HG03135 (cell line): ENCODE results near the gene ABLIM1.

ENCODE experiments used
- ATAC-seq: cut with Tn5 transposase; IDR thresholded peaks from one replicate; pipeline ENCODE4 v1.9.1; 2021; ENCODE audit warnings: mild to moderate bottlenecking, moderate library complexity; ENCODE audit not compliant: unreplicated experiment

The ABLIM1 gene

GRCh38 chr10:114397651-114398145 is 260.4 kb downstream of the ABLIM1 start:
- no peak for ATAC-seq

DNA sequence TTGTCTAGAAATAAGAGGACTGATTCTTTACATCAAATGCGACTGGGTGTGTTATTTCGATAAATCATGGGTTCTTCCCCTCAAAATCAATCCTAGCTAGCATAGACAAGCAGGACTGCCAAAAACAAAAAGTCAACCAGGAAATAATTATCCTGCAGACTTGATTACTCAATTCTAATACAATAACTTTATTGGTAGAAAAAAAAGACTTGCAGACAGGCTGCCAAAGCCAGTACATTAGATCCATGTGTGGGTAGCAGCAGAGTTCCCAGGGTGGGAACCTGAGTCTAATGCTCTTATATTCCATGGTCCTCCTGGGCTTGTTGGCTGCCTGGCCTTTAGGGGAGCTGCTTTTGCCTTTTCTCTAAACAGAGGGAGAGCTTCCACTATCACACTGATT is 261.6 kb downstream of the ABLIM1 start:
- no peak for ATAC-seq

DNA sequence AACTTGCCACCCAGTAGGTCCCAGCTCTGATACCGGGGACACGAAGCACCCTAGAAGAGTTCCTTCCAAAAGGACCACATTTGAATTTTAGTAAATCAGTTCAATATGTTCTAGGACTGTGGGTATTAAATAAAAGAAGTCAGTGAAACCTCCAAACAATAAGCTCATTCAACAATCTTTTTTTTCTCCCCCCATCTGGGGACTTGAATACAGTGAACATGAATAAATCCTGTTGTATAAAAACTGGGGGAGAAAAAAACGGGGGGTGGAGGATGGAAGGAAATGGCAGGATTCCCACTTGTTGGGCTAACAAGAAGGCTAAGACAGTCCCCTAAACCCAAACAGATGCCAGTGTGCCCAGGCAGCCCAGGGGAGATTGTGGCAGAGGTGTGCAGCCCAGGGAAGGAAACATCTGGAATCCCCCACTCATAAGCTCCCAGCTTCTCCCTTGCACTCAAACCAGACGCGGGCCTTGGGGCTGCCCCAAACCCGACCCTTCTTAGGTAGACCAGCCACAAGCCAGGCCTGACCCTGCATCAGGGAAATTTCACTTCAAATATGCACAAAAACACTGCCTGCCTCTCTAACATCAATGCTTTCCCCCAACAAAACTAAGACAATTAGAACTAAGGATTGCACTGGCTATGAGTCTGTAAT is 262.6 kb downstream of the ABLIM1 start:
- ATAC-seq = no peak

GRCh38 chr10:114394531-114394930 is 263.5 kb downstream of the ABLIM1 start:
- no peak for ATAC-seq

GRCh38 chr10:114393886-114394285 is 264.2 kb downstream of the ABLIM1 start:
- no peak for ATAC-seq

DNA sequence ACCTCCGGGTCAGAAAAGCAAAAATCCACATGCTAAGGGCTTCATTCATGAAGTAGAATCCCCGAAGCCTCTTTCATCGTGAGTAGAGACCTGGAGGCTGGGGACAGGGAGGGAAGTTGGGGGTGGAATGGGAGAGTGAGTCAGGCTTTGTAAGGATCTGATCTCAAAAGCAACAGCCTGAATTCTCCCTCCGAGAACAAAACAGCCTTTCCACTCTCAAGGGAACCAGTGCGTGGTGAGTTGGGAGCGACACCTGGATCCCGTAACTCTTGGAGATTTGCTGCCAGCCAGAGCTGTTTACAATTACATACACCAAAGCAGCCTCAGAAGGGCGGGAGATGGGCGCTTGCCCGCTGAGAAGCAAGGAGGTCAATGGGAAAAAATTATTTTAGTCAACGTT is 264.6 kb downstream of the ABLIM1 start:
- ATAC-seq = no peak

DNA sequence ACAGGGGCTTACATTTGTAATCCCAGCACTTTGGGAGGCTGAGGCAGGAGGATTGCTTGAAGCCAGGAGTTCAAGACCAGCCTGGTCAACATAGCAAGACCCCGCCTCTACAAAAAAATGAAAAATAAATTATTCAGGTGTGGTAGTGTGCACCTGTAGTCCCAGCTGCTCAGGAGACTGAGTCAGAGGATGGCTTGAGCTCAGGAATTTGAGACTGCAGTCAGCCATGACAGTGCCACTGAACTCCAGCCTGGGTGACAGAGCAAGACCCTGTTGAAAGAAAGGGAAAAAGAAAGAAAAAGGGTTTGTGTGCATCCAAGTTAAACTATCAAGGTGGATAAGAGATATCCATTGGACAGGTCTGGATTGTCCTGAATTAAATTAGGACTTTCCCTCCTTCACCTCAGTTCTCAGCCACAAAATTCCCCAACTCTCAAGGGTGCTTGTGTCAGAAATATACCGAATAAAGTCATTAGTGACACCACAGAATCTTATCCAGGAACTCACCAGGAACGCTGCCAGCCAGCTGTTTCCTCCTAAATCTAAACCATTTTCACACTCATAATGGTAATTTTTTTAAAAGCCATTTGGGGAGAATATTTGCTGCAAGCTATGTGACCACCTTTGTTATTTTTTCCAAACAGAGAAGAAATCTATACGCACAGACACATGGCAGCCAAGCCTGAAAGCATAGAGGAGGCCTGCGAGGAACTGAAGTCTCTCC is 265.8 kb downstream of the ABLIM1 start:
- ATAC-seq = no peak

GRCh38 chr10:114391599-114391998 is 266.5 kb downstream of the ABLIM1 start:
- no peak for ATAC-seq

- no peak for ATAC-seq
Measured at GRCh38 chr10:114389426-114389825, 268.6 kb downstream of the ABLIM1 start.

- peak; percentile 52 for ATAC-seq
Measured at GRCh38 chr10:114388275-114388674, 269.8 kb downstream of the ABLIM1 start.

- ATAC-seq = no peak
Measured at GRCh38 chr10:114387784-114388183, 270.3 kb downstream of the ABLIM1 start.

DNA sequence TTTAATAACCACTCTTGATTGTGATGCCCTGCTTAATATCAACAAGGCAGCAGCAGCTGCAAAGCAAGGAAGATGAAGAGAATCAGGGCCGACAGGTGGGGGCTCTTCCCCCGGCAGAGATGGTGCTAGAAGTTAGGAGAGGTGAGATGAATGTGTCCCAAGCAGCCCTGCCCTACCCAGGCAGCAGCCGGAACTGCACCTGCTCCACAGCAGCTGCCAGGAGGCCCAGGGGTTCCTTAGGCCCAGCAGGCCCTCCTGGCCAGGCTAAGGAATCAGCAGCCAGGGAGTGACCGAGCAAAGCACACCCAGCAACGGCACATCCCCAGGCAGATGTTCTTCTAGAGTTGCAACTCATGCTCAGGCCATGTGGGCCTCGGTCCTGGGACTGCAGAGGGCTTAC is 271.6 kb downstream of the ABLIM1 start:
- no peak for ATAC-seq

DNA sequence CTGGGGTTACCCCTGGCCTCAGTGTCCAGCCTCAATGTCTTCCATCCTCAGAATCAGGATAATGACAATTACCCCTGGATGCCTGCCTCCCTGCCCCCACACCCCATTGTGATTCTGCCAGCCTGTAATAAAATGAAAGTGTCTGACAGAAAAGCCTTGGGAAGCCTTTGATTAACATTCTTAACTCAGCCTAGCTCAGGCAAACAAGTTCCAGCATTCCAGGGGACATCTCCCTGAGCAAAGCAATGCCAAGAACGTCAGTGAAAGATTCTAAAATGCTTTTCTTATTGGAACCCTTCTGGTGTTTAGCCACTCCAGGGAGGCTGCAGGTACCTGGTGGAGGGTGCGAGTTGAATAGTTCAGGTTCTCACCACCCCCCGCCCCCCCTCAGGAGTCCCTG is 272.5 kb downstream of the ABLIM1 start:
- ATAC-seq = no peak

- ATAC-seq = no peak
Measured at GRCh38 chr10:114384601-114385000, 273.5 kb downstream of the ABLIM1 start.

DNA sequence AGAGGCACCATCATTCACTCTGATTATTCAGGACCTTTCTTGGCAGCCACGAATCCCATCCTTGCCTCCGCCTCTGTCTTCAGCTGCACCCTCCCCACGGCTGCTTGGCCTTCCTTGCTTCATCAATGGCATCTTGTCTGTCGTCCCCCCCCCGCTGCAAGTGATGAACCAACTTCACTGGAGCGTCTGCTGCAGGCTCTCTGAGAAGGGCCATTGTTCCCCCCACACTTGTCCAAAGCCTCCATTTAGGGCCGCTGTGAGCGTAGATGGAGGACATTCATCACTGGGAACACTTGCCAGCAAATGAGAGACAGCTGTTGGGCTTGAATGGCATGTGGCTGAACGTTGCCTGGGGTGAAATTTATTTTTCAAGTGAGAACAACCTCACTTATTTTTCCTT is 273.9 kb downstream of the ABLIM1 start:
- ATAC-seq = no peak
